ENCODE results near the gene SLBP. TPM values are rescaled to one million over a fixed set of nuclear protein-coding genes. Genes with fewer than 3 reads are reported as not detected.

Gene SLBP
- polyA plus RNA-seq, 1 experiment: 36.9 TPM

- Histone ChIP-seq H3K4me3 (ENCODE audit: low read depth, low read length) (no peak overlapping the region), H3K27me3 (ENCODE audit: control insufficient read depth, insufficient read depth, low read length) (no peaks in the 10 kb centered on the region), H3K36me3 (ENCODE audit: control insufficient read depth, insufficient read depth, low read length) (no peaks in the 10 kb centered on the region; the same call in 1 of the 2 replicates)
- POLR2A ChIA-PET: no interaction called here
- CTCF ChIA-PET: no interaction called here
- TF ChIP-seq CTCF (IDR thresholded peaks at IDR 0.05; ENCODE audit: insufficient read depth, low read depth, low read length): no peak
- DNase-seq (ENCODE audit: low read depth): no peak
These were observed 56.0 kb downstream of the SLBP start for GRCh38 chr4:1656132-1656531.

GRCh38 chr4:1655676-1656075 is 56.4 kb downstream of the SLBP start:
- CTCF ChIA-PET: no interaction called here
- POLR2A ChIA-PET: no interaction called here
- no peak for DNase-seq (ENCODE audit: low read depth)

GRCh38 chr4:1655081-1655480 is 57.0 kb downstream of the SLBP start:
- H3K4me3 ChIP-seq (ENCODE audit: low read depth, low read length): no peak overlapping the region
- no peaks in the 10 kb centered on the region for H3K27me3 ChIP-seq (ENCODE audit: control insufficient read depth, insufficient read depth, low read length)
- POLR2A ChIA-PET: no interaction called here
- no peak for DNase-seq (ENCODE audit: low read depth)
- CTCF ChIA-PET: no interaction called here
- TF ChIP-seq CTCF (IDR thresholded peaks at IDR 0.05; ENCODE audit: insufficient read depth, low read depth, low read length): no peak
- no peaks in the 10 kb centered on the region; the same call in 1 of the 2 replicates for H3K36me3 ChIP-seq (ENCODE audit: control insufficient read depth, insufficient read depth, low read length)

More at GRCh38 chr4:1655676-1656075, 56.4 kb downstream of the SLBP start:
- H3K4me3 ChIP-seq (ENCODE audit: low read depth, low read length): no peak overlapping the region
- H3K27me3 ChIP-seq (ENCODE audit: control insufficient read depth, insufficient read depth, low read length): no peaks in the 10 kb centered on the region
- TF ChIP-seq CTCF (IDR thresholded peaks at IDR 0.05; ENCODE audit: insufficient read depth, low read depth, low read length): no peak
- no peaks in the 10 kb centered on the region; the same call in 1 of the 2 replicates for H3K36me3 ChIP-seq (ENCODE audit: control insufficient read depth, insufficient read depth, low read length)

- TF ChIP-seq CTCF (IDR thresholded peaks at IDR 0.05; ENCODE audit: insufficient read depth, low read depth, low read length): no peak
- H3K27me3 ChIP-seq (ENCODE audit: control insufficient read depth, insufficient read depth, low read length): no peaks in the 10 kb centered on the region
- H3K4me3 ChIP-seq (ENCODE audit: low read depth, low read length): no peak overlapping the region
- POLR2A ChIA-PET: no interaction called here
- no peaks in the 10 kb centered on the region; the same call in 1 of the 2 replicates for H3K36me3 ChIP-seq (ENCODE audit: control insufficient read depth, insufficient read depth, low read length)
- CTCF ChIA-PET: interaction anchor here (0.5 to 1.0 kb wide), 2 partner anchors 277 to 298 kb away, joined by 3 read pairs; no protein-coding TSS in a partner anchor
- DNase-seq (ENCODE audit: low read depth): no peak
These were observed 57.7 kb downstream of the SLBP start for GRCh38 chr4:1654216-1654955.

GRCh38 chr4:1653776-1654175 is 58.3 kb downstream of the SLBP start:
- DNase-seq (ENCODE audit: low read depth): no peak
- POLR2A ChIA-PET: no interaction called here
- CTCF ChIA-PET: interaction anchor here (0.5 to 1.0 kb wide), 2 partner anchors 276 to 298 kb away, joined by 3 read pairs; no protein-coding TSS in a partner anchor
- no peaks in the 10 kb centered on the region; the same call in 1 of the 2 replicates for H3K36me3 ChIP-seq (ENCODE audit: control insufficient read depth, insufficient read depth, low read length)
- H3K27me3 ChIP-seq (ENCODE audit: control insufficient read depth, insufficient read depth, low read length): no peaks in the 10 kb centered on the region
- H3K4me3 ChIP-seq (ENCODE audit: low read depth, low read length): no peak overlapping the region
- TF ChIP-seq CTCF (IDR thresholded peaks at IDR 0.05; ENCODE audit: insufficient read depth, low read depth, low read length): no peak
